Heart left ventricle (tissue), 16 donors: ENCODE data around the gene LYST. TPM values are rescaled to one million over a fixed set of nuclear protein-coding genes. Genes with fewer than 3 reads are reported as not detected.

ENCODE experiments used
- ATAC-seq, 4 donors: fragments of 200-7000 bp; cut with Tn5 transposase; one replicate each; pipeline ENCODE4 v1.9.1; 2020 to 2022; ENCODE audit warnings: moderate library complexity in 4 of 4, mild to moderate bottlenecking in 3 of 4, moderate number of reproducible peaks in 1 of 4
- DNase-seq, 5 donors: peaks; one replicate each; pipeline ENCODE4 v3.0.0-alpha.2; 2020
- H3K27ac ChIP-seq, 12 donors: fragments of 200-600 bp; sonication (generic) in 4 of 12; one replicate each; pipeline versions ENCODE4 v1.5.0 to v1.8.0; 2016 to 2022; ENCODE audit warnings: mild to moderate bottlenecking in 2 of 12
- H3K27me3 ChIP-seq, 9 donors: fragments of 200-600 bp; sonication (generic) in 2 of 9; one replicate each; pipeline versions ENCODE4 v1.5.1 to v1.8.0; 2016 to 2022; ENCODE audit warnings: mild to moderate bottlenecking in 3 of 9
- H3K36me3 ChIP-seq, 9 donors: fragments of 200-600 bp; sonication (generic) in 2 of 9; one replicate each; pipeline versions ENCODE4 v1.5.0 to v1.8.0; 2018 to 2022; ENCODE audit warnings: mild to moderate bottlenecking in 2 of 9
- H3K4me1 ChIP-seq, 12 donors: fragments of 200-600 bp; sonication (generic) in 4 of 12; one replicate each; pipeline versions ENCODE4 v1.5.0 to v1.8.0; 2016 to 2022; ENCODE audit warnings: mild to moderate bottlenecking in 3 of 12
- H3K4me3 ChIP-seq, 12 donors: fragments of 200-600 bp; sonication (generic) in 4 of 12; one replicate each; pipeline versions ENCODE4 v1.5.0 to v1.8.0; 2017 to 2022; ENCODE audit warnings: mild to moderate bottlenecking in 9 of 12, moderate library complexity in 4 of 12
- H3K9me3 ChIP-seq, 12 donors: fragments of 200-600 bp; sonication (generic) in 4 of 12; one replicate each; pipeline versions ENCODE4 v1.5.0 to v1.8.0; 2016 to 2022; ENCODE audit warnings: mild to moderate bottlenecking in 1 of 12
- CTCF ChIP-seq, 12 donors: fragments of 200-600 bp; sonication (generic) in 4 of 12; IDR thresholded peaks; one replicate each; pipeline versions ENCODE4 v1.5.0 to v1.8.0; 2018 to 2022; ENCODE audit warnings: antibody characterized with exemption in 12 of 12, mild to moderate bottlenecking in 5 of 12
- POLR2A ChIP-seq, 2 donors: fragments of 450-650 bp; IDR thresholded peaks; one replicate each; pipeline ENCODE4 v1.6.1; 2017; ENCODE audit warnings: antibody characterized with exemption in 2 of 2, mild to moderate bottlenecking in 2 of 2, moderate library complexity in 2 of 2
- WGBS, 4 donors: extraction: QIAGEN DNeasy Blood & Tissue Kit in 2 of 4; methylation state at CpG; one replicate each; pipeline versions ENCODE4 v1.1.5 to v1.1.7; 2013 to 2018; 5-methylcytosine and 5-hydroxymethylcytosine counted together
- intact Hi-C, 10 donors: fragments of 100-400 bp; cut with DNase I; formaldehyde crosslinking; loops; one replicate each; pipeline versions ENCODE4 v1.11.1 to v1.14.2; 2022
- polyA plus RNA-seq, 2 donors: library from polyadenylated mRNA; stranded (reverse); fragments of 200-250 nt; gene quantifications; one replicate each; pipeline ENCODE4 v1.2.3, GENCODE V29; 2013
- total RNA-seq, 9 donors: library from RNA; depleted of rRNA in 2 of 9; stranded (reverse); fragments of >200 nt in 2 of 9; fragmentation: NEBNext Ultra II Directional in 3 of 9; extraction: Animal tissue kit (Norgen Biotek cat#: 25700) in 3 of 9; gene quantifications; one replicate each; pipeline versions ENCODE4 v1.1.0 to v1.2.4, GENCODE V29; 2016 to 2023
- donor health status: ischemic (EF 13 %, LVEDD 7.1; RV severe dilation, severe dysfunction).
- donor health status: healthy with polysubstance abuse.
- donor health status: DM: no; HTN: yes; CAD: no.
- donor health status: DM: no; HTN: no; CAD: no.
- donor health status: ischemic (EF 25% LVEDD 6.9; RV normal size, moderate dysfunction).
- donor health status: ischemic (EF 25% LVEDD 5.7; RV mildly dilated, moderate dysfunction).
- donor health status: healthy.
- donor health status: DM: yes; HTN: yes; CAD: no.
- donor health status: ischemic (EF 35%, LVEDD 5.7; RV mildly dilated, moderate dysfunction).
- donor health status: nonischemic (EF 11% LVEDD 7.7; RV severe dilation, severe dysfunction).
- donor health status: DM: yes; HTN: yes; CAD: no.
- donor health status: PGD.
- donor health status: ischemic (EF 29% LVEDD 5.4; RV normal size, mild dysfunction).
- donor health status: nonischemic (EF 23%, LVEDD 6.1; RV moderate dilation, normal function).

LYST gene
- total and polyA plus RNA-seq, 11 donors: 3.4 to 22.5 (median 11.2) TPM

GRCh38 chr1:235911300-235911662, 44.6 kb upstream of the LYST start:
- intact Hi-C loops: loop anchor here in 1 of 10 donors (5.0 kb wide), 1 partner anchor 61 kb away; no protein-coding TSS in a partner anchor
- no peak for TF ChIP-seq CTCF (IDR thresholded peaks at IDR 0.05)
- TF ChIP-seq POLR2A (IDR thresholded peaks at IDR 0.05): no peak
- Histone ChIP-seq H3K27me3 (no peaks in the 10 kb centered on the region), H3K27ac (no peak overlapping the region), H3K4me1 (peaks cover 0 to 26% (median 0%) of the 10 kb centered on the region in 12 donors), H3K9me3 (no peaks in the 10 kb centered on the region), H3K36me3 (no peaks in the 10 kb centered on the region), H3K4me3 (no peak overlapping the region)
- ATAC-seq (no peak), DNase-seq (no peak)
- WGBS, 4 donors: 80 to 89% (median 86%) methylated on average over 5 of the region's 5 CpGs

DNA sequence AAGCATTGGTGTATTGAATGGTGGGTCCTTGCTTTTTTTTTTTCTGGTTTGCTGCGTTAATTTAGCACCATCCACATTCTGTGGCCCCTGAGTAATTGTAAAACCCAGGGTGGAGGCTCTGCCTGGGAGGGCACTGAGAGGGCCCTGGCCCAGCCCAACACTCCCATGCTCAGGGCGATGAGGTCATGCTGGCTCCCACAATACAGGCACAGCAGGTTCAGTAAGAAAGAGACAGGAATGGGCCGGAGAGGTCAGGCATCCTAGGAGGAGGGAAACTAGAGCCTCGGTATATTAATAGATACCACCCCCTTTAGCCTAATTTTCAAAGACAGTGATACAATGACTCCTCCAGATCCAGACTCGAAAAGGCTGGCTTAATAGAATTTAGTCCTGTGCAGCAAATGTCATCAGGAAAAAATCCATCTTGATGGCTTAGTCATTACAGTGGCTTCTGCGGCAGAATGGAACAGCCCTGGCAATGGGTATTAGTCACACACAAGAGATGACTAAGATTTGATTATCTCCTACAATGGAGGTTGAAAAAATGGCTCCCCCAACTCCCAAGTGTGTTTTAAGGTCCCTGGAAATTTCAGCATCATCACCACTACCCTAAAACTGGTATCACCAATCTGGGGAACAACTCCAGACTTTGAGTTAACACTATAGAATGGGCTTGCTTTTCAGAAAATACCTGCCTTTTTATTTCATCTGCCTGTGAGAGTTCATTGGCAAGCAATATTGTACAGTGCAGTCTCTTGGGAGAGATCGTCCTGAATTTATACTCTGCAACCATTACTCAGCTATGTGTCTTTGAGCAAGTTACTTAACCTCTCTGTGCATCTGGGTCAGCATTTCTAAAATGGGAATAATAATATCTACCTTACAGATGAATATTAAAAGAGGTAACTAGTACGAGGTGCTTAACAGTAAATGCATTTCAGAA, 43.9 kb upstream of the LYST start:
- Histone ChIP-seq H3K36me3 (no peaks in the 10 kb centered on the region), H3K9me3 (no peaks in the 10 kb centered on the region), H3K27ac (peak overlapping the region in 4 of 12 donors; percentile 1 to 73 (median 22)), H3K4me1 (peaks cover 0 to 24% (median 0%) of the 10 kb centered on the region in 12 donors), H3K4me3 (no peak overlapping the region), H3K27me3 (no peaks in the 10 kb centered on the region)
- DNase-seq (peak in 2 of 5 donors; percentile 37 to 62), ATAC-seq (peak; percentile 42 to 92 (median 72))
- WGBS, 4 donors: 57 to 65% (median 59%) methylated on average over 8 of the region's 8 CpGs
- intact Hi-C loops: loop anchor here in 1 of 10 donors (5.0 kb wide), 1 partner anchor 62 kb away; no protein-coding TSS in a partner anchor
- TF ChIP-seq CTCF (IDR thresholded peaks at IDR 0.05) (no peak), POLR2A (IDR thresholded peaks at IDR 0.05) (no peak)

GRCh38 chr1:235908742-235909520, 42.2 kb upstream of the LYST start:
- intact Hi-C loops: no loop called here
- no peaks in the 10 kb centered on the region for H3K9me3 ChIP-seq
- 89 to 95% (median 90%) methylated on average over 8 of the region's 8 CpGs for WGBS, 4 donors
- DNase-seq (no peak), ATAC-seq (peak in 1 of 4 donors; percentile 31)
- H3K27me3 ChIP-seq: no peaks in the 10 kb centered on the region
- TF ChIP-seq POLR2A (IDR thresholded peaks at IDR 0.05) (no peak), CTCF (IDR thresholded peaks at IDR 0.05) (no peak)
- peaks cover 0 to 24% (median 0%) of the 10 kb centered on the region in 12 donors for H3K4me1 ChIP-seq
- no peak overlapping the region for H3K4me3 ChIP-seq
- H3K36me3 ChIP-seq: no peaks in the 10 kb centered on the region
- peak overlapping the region in 2 of 12 donors; percentile 10 to 38 for H3K27ac ChIP-seq

DNA sequence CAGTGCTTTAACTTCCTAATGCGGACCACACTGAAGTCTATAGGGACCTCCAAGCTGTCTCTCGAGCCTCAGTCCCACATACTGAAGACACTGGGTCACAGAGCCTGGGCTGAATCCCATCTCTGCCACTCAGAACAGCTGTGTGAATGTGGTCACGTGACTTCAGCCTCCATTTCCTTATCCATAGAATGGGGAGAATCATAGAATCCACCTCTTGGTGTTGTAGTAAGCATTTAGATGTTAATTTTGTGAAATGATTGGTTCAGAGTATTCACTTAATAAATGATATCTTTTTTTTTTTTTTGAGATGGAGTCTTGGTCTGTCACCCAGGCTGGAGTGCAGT, 41.2 kb upstream of the LYST start:
- WGBS, 4 donors: 79 to 89% (median 82%) methylated on average over 3 of the region's 3 CpGs
- intact Hi-C loops: no loop called here

More for the DNA sequence above, 41.2 kb upstream of the LYST start:
- Histone ChIP-seq H3K4me1 (peaks cover 0 to 24% (median 0%) of the 10 kb centered on the region in 12 donors), H3K9me3 (no peaks in the 10 kb centered on the region), H3K27ac (no peak overlapping the region), H3K4me3 (no peak overlapping the region), H3K36me3 (no peaks in the 10 kb centered on the region), H3K27me3 (no peaks in the 10 kb centered on the region)
- no peak for ATAC-seq
- no peak for DNase-seq
- TF ChIP-seq POLR2A (IDR thresholded peaks at IDR 0.05) (no peak), CTCF (IDR thresholded peaks at IDR 0.05) (no peak)
